VCaP (cell line): ENCODE data around the gene SLC5A12.

Source experiments
- H3K27ac ChIP-seq: fragments of 450-650 bp; 2 replicates; pipeline ENCODE4 v1.5.1; 2017
- TF ChIP-seq, protein P1 (sequence below): fragments of 450-650 bp; conservative IDR thresholded peaks from 2 replicates; pipeline ENCODE4 v1.5.1; 2017; ENCODE audit warnings: mild to moderate bottlenecking, moderate library complexity

Gene SLC5A12

DNA sequence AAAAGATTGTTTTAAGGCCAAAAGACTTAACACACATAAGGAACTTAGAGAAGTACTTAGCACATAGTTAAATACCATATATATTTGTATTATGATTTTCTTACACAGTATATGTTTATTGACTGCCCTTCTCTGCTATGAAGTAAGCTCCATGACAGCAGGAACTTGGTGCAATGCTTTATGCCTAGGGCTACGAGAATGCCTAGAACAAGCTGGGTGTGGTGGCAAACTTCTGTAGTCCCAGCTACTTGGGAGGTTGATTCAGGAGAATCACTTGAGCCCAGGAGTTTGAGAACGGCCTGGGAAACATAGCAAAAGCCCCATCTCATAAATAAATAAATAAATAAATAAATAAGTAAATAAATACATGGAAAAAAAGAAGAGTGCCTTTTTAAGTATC, 1.9 kb downstream of the SLC5A12 start:
- TF ChIP-seq, protein P1, sequence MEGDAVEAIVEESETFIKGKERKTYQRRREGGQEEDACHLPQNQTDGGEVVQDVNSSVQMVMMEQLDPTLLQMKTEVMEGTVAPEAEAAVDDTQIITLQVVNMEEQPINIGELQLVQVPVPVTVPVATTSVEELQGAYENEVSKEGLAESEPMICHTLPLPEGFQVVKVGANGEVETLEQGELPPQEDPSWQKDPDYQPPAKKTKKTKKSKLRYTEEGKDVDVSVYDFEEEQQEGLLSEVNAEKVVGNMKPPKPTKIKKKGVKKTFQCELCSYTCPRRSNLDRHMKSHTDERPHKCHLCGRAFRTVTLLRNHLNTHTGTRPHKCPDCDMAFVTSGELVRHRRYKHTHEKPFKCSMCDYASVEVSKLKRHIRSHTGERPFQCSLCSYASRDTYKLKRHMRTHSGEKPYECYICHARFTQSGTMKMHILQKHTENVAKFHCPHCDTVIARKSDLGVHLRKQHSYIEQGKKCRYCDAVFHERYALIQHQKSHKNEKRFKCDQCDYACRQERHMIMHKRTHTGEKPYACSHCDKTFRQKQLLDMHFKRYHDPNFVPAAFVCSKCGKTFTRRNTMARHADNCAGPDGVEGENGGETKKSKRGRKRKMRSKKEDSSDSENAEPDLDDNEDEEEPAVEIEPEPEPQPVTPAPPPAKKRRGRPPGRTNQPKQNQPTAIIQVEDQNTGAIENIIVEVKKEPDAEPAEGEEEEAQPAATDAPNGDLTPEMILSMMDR: no peak
- no peak overlapping the region for H3K27ac ChIP-seq

DNA sequence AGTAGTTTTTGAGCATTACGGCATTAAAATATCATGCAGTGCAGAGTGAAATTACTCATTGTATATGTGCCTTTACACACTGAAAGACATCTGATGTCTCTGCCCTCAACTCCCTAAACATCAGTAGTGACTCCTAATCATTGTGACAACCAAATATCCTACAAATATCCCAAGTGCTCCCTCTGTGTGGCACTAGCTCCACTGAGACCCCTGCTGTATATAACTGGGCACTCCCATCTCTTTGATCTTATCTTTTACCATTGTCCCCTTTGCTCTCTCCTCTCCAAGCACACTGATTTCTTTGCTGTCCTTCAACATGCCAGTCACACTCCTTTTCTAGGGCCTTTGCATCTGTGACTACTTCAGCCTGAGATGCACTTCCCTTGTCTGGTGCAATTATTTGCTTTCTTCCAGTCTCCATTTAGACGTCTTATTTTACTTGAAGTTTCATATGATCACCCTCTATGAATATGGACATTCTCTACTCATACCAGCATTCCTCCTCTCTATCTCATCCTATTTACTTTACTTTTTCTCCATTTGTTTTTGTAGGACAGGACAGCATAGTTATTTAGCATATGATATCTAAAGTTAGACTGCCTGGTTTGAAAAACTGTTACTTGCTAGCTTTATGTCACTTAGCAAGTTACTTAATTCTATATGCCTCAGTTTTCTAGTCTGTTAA, 2.4 kb downstream of the SLC5A12 start:
- TF ChIP-seq, protein P1: no peak
- H3K27ac ChIP-seq: no peak overlapping the region

DNA sequence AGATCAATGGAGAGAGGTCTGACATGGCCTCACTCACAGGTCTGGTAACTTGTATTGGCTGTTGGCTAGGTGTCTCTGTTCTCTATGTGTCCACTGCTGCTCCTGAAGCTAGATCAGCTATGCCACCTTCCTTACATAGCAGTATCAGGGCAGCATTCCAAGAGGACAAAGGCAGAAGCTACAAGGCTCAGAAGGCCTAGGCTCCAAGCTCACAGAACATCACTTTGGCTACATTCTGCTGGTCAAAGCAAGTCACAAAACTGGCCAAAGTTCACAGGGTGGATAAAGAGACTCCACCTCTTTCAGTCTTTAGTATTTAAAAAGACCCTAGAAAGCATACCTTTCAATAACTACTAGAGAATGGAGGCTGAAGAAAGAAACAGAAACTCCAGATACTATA, 4.1 kb downstream of the SLC5A12 start:
- no peak overlapping the region for H3K27ac ChIP-seq
- TF ChIP-seq, protein P1: no peak

DNA sequence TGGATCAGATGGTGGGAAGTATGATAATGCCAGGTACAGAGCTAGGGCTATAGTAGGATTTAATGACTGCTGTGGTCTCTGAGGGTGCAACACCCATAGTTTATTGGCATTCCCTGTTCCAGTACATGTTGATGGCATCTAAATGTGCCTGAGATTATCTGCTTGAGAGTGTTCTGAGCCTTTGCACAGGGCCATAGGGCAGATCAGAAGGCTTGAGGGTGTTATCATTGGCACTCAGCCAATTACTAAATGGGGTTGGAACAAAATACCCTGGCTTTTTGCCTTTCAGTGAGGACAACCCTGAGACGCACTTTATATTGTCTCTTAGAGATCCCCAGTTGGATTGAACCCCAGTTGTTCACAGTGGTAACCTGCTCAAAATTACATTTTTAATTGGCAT, 6.7 kb downstream of the SLC5A12 start:
- TF ChIP-seq, protein P1: no peak
- no peak overlapping the region for H3K27ac ChIP-seq

DNA sequence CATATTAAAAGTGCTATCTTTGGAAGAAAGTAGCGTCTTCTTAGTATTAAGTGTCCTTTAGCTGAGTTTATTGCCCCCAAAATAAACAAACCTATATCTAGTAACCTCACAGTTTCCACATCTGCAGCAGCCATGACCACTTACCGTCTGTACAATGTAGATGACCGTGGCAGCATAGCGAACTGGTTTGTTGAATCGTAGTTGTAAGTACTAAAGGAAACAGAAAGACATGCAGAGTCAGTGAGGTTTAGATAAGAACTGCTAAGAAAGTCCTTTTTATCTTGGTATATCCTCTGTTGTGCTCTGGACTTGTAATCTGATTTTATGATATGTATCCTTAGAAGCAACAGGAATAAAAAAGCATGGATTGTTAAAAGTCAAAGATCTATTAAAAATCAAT, 9.4 kb downstream of the SLC5A12 start:
- no peak overlapping the region for H3K27ac ChIP-seq
- TF ChIP-seq, protein P1: no peak

DNA sequence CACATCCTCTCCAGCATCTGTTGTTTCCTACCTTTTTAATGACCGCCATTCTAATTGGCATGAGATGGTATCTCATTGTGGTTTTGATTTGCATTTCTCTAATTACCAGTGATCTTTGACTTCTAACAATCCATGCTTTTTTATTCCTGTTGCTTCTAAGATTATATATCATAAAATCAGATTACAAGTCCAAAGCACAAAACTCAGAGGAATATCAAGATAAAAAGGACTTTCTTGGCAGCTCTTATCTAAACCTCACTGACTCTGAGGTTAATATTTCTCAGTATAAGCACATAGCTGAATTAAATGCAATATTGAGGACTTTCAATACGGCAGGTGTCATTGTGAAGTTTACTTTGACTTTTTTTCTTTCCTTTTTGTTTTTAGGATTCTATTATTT, 11.4 kb downstream of the SLC5A12 start:
- TF ChIP-seq, protein P1: no peak
- no peak overlapping the region for H3K27ac ChIP-seq

DNA sequence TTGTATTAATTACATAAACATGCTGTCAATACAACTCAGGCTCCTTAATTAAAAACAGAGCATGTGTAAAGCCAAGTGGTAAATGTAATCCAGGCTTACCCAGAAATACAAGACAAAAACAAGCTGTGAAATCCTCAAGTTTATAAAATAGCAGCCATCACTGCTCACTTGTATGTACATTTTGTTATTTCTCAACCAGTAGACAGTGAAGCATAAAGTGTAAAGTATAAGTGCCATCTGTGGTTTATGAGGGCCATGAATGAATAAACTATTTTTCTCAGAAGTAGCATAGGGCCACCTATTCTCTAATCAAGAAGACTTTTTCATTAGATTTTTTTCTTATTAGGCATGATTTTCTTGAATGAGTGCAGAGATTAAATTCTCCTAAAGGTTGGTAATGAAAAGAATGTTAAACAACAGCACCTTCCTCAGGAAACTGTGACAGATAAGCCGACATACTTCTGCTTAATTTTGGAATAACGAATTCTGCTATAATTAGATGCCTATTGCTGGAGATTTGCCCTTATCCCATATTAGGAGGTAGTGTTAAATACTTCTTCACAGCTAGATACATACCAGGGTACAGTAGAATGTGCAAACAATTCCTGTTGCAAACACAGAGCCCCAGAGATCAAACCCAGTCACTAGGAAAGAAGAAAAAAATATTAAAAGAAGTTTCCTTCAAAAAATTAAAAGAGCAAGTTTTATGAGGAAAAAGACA, 13.0 kb downstream of the SLC5A12 start:
- no peak overlapping the region for H3K27ac ChIP-seq
- TF ChIP-seq, protein P1: no peak
